ENCODE measurements around the gene HS6ST3. TPM values are rescaled to one million over a fixed set of nuclear protein-coding genes. Genes with fewer than 3 reads are reported as not detected.
"Not testable (repeated sequence)": the region's sequence is repeated elsewhere in the genome, so short reads cannot be mapped to it uniquely, and the experiment has no call there.

Gene HS6ST3
- total RNA-seq, 1 experiment from 2014 or later: 1.2 TPM

DNA sequence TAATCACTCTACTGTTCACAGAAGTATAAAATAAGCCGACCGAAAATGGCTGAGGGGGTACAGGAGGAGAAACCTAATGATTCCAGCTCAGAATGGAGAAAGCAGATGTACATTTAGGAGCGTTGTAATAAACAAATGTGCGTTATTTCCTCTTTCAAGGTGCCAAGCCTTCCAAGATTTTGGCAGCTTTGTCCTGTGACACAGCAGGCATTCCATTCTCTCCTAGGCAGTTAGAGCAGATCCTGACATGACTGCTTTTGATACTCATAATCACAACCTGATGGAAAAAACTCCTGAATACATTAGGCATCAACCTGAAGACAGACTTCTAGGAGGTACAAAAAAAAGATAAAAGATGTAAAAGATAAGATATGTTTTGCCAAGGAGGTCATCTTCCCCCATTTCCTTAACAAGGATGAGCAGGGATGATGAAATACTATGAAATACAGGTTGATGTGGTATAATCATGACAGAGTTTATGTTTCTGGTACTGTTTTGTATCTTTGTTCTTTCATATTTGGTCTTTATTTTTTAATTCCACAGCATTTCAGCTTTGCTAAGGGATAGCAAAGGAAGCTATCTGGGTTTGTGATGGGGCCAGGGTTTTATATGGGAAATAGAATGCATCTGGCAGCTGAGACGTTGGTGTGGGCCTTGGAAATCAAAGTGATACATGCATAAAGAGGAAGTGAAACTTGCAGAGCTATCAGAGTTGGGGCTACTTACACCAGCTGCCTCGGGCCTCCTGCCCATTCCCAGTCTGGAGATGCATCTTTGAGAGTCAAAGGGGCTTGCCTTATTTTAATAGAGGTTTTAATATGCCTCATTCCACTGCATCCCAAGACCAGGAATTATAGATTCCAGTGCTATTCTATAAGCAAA lies 681.8 kb downstream of the HS6ST3 start:
- no peak overlapping the region; the same call in 1 of the 2 replicates for H3K27ac Mint-ChIP-seq
- DNase-seq (ENCODE audit: low spot score) (no peak), ATAC-seq (no peak)
- CTCF ChIA-PET: no interaction called here
- no peaks in the 10 kb centered on the region for H3K27me3 Mint-ChIP-seq (ENCODE audit: low read depth)
- POLR2A ChIA-PET: no interaction called here
- no peak overlapping the region for H3K4me3 Mint-ChIP-seq
- H3K9me3 Mint-ChIP-seq: no peaks in the 10 kb centered on the region
- no peaks in the 10 kb centered on the region for H3K36me3 Mint-ChIP-seq
- TF ChIP-seq, protein P1, sequence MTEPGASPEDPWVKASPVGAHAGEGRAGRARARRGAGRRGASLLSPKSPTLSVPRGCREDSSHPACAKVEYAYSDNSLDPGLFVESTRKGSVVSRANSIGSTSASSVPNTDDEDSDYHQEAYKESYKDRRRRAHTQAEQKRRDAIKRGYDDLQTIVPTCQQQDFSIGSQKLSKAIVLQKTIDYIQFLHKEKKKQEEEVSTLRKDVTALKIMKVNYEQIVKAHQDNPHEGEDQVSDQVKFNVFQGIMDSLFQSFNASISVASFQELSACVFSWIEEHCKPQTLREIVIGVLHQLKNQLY (CRISPR knock-in tag; IDR thresholded peaks at IDR 0.05): no peak
- TF ChIP-seq E2F5 (CRISPR knock-in tag; IDR thresholded peaks at IDR 0.05) (no peak), FOXP4 (CRISPR knock-in tag; IDR thresholded peaks at IDR 0.05) (no peak)
- TF ChIP-seq, protein P2, sequence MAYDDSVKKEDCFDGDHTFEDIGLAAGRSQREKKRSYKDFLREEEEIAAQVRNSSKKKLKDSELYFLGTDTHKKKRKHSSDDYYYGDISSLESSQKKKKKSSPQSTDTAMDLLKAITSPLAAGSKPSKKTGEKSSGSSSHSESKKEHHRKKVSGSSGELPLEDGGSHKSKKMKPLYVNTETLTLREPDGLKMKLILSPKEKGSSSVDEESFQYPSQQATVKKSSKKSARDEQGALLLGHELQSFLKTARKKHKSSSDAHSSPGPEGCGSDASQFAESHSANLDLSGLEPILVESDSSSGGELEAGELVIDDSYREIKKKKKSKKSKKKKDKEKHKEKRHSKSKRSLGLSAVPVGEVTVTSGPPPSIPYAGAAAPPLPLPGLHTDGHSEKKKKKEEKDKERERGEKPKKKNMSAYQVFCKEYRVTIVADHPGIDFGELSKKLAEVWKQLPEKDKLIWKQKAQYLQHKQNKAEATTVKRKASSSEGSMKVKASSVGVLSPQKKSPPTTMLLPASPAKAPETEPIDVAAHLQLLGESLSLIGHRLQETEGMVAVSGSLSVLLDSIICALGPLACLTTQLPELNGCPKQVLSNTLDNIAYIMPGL (CRISPR knock-in tag; IDR thresholded peaks at IDR 0.05): no peak
- peaks cover 29% of the 10 kb centered on the region for H3K4me1 Mint-ChIP-seq

DNA sequence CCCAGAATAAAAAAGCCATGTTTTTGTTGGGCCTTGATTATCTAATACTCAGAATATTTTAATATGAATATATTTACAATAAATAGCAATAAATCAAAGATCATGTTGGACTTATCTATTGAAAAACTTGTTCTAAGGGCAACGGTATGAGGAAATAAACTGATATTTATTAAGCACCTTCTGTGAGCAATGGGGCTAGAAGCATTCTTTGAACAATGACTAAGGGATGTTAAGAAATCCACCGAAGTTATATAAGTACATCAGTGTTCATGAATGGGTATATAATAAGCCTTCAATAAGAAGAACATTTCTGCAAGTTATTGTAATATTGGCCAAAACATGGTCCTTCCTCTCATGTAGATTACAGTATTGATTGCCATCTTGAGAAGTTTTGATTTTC lies 682.5 kb downstream of the HS6ST3 start:
- ATAC-seq (no peak), DNase-seq (ENCODE audit: low spot score) (no peak)
- Mint-ChIP-seq H3K9me3 (peaks cover 5% of the 10 kb centered on the region), H3K4me1 (peaks cover 29% of the 10 kb centered on the region), H3K27me3 (ENCODE audit: low read depth) (no peaks in the 10 kb centered on the region), H3K4me3 (no peak overlapping the region), H3K27ac (no peak overlapping the region), H3K36me3 (peaks cover 5% of the 10 kb centered on the region)
- POLR2A ChIA-PET: no interaction called here
- CTCF ChIA-PET: no interaction called here
- TF ChIP-seq, protein P3, sequence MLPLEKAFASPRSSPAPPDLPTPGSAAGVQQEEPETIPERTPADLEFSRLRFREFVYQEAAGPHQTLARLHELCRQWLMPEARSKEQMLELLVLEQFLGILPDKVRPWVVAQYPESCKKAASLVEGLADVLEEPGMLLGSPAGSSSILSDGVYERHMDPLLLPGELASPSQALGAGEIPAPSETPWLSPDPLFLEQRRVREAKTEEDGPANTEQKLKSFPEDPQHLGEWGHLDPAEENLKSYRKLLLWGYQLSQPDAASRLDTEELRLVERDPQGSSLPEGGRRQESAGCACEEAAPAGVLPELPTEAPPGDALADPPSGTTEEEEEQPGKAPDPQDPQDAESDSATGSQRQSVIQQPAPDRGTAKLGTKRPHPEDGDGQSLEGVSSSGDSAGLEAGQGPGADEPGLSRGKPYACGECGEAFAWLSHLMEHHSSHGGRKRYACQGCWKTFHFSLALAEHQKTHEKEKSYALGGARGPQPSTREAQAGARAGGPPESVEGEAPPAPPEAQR (CRISPR knock-in tag; IDR thresholded peaks at IDR 0.05): no peak
- no peak for TF ChIP-seq NFE2L1 (CRISPR knock-in tag; IDR thresholded peaks at IDR 0.05)
- no peak for TF ChIP-seq NFATC4 (CRISPR knock-in tag; IDR thresholded peaks at IDR 0.05)
- TF ChIP-seq ARID4B (CRISPR knock-in tag; IDR thresholded peaks at IDR 0.05; ENCODE audit: borderline replicate concordance): no peak
- TF ChIP-seq NR3C1 (CRISPR knock-in tag; conservative IDR thresholded peaks at IDR 0.05; ENCODE audit: low read depth): no peak
- TF ChIP-seq CBFB (CRISPR knock-in tag; IDR thresholded peaks at IDR 0.05; ENCODE audit: low read depth): no peak
- no peak for TF ChIP-seq IRF2 (CRISPR knock-in tag; IDR thresholded peaks at IDR 0.05; ENCODE audit: borderline replicate concordance, low read depth)
- no peak for TF ChIP-seq ATF6 (CRISPR knock-in tag; IDR thresholded peaks at IDR 0.05)
- TF ChIP-seq E2F4 (CRISPR knock-in tag; IDR thresholded peaks at IDR 0.05; ENCODE audit: borderline replicate concordance, low read depth): no peak

DNA sequence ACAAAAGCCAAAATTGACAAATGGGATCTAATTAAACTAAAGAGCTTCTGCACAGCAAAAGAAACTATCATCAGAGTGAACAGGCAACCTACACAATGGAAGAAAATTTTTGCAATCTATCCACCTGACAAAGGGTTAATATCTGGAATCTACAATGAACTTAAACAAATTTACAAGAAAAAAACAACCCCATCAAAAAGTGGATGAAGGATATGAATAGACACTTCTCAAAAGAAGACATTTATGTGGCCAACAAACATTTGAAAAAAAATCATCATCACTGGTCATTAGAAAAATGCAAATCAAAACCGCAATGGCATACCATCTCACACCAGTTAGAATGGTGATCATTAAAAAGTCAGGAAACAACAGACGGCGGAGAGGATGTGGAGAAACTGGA lies 688.4 kb downstream of the HS6ST3 start:
- Mint-ChIP-seq H3K9me3 (peaks cover 24% of the 10 kb centered on the region), H3K36me3 (peaks cover 19% of the 10 kb centered on the region)
- CTCF ChIA-PET; H3K4me1 Mint-ChIP-seq; H3K27me3 Mint-ChIP-seq (ENCODE audit: low read depth); DNase-seq (ENCODE audit: low spot score); POLR2A ChIA-PET; H3K4me3 Mint-ChIP-seq; H3K27ac Mint-ChIP-seq; ATAC-seq: not testable (repeated sequence)

All from WTC11 (cell line).